ENCODE measurements around the gene STON2.

GRCh38 chr14:81224222-81224621, 175.9 kb downstream of the STON2 start:
- TF ChIP-seq CTCF (IDR thresholded peaks at IDR 0.05) (no peak), POLR2A (IDR thresholded peaks at IDR 0.05) (no peak)
